Measurements from ENCODE around the gene ATL3.
"Not testable (repeated sequence)": the region's sequence is repeated elsewhere in the genome, so short reads cannot be mapped to it uniquely, and the experiment has no call there.

ATL3 gene

GRCh38 chr11:63608353-63609345, 62.5 kb downstream of the ATL3 start:
- in situ Hi-C loops (cut with HindIII; ENCODE audit: low sequenced_read_pairs): no loop called here
- TF ChIP-seq CTCF (IDR thresholded peaks at IDR 0.05; ENCODE audit: low read depth, low read length): no peak
- DNase-seq (ENCODE audit: low read depth, low spot score): peak; percentile 85
- no peak overlapping the region for H3K4me3 ChIP-seq (ENCODE audit: low read depth, low read length)

- in situ Hi-C loops (cut with HindIII; ENCODE audit: low sequenced_read_pairs): no loop called here
Measured at GRCh38 chr11:63603180-63603518, 68.0 kb downstream of the ATL3 start.

GRCh38 chr11:63602290-63603179, 68.6 kb downstream of the ATL3 start:
- peak; percentile 52 for DNase-seq (ENCODE audit: low read depth, low spot score)
- H3K4me3 ChIP-seq (ENCODE audit: low read depth, low read length); in situ Hi-C loops (cut with HindIII; ENCODE audit: low sequenced_read_pairs): not testable (repeated sequence)

More at GRCh38 chr11:63603180-63603518, 68.0 kb downstream of the ATL3 start:
- H3K4me3 ChIP-seq (ENCODE audit: low read depth, low read length): no peak overlapping the region
- no peak for TF ChIP-seq CTCF (IDR thresholded peaks at IDR 0.05; ENCODE audit: low read depth, low read length)
- DNase-seq (ENCODE audit: low read depth, low spot score): peak; percentile 18

- no peak overlapping the region for H3K4me3 ChIP-seq (ENCODE audit: low read depth, low read length)
- TF ChIP-seq CTCF (IDR thresholded peaks at IDR 0.05; ENCODE audit: low read depth, low read length): no peak
- peak; percentile 49 for DNase-seq (ENCODE audit: low read depth, low spot score)
- in situ Hi-C loops (cut with HindIII; ENCODE audit: low sequenced_read_pairs): no loop called here
Measured at GRCh38 chr11:63599211-63600122, 71.7 kb downstream of the ATL3 start.

- DNase-seq (ENCODE audit: low read depth, low spot score): no peak
- in situ Hi-C loops (cut with HindIII; ENCODE audit: low sequenced_read_pairs): no loop called here
- TF ChIP-seq CTCF (IDR thresholded peaks at IDR 0.05; ENCODE audit: low read depth, low read length): no peak
Measured at GRCh38 chr11:63598556-63598955, 72.6 kb downstream of the ATL3 start.

GRCh38 chr11:63595296-63595695, 75.9 kb downstream of the ATL3 start:
- no peak for TF ChIP-seq CTCF (IDR thresholded peaks at IDR 0.05; ENCODE audit: low read depth, low read length)
- no peak overlapping the region for H3K4me3 ChIP-seq (ENCODE audit: low read depth, low read length)
- in situ Hi-C loops (cut with HindIII; ENCODE audit: low sequenced_read_pairs): no loop called here
- no peak for DNase-seq (ENCODE audit: low read depth, low spot score)

More at GRCh38 chr11:63598556-63598955, 72.6 kb downstream of the ATL3 start:
- no peak overlapping the region for H3K4me3 ChIP-seq (ENCODE audit: low read depth, low read length)

Data from astrocyte of the spinal cord (primary cell).